GM12891 (cell line): ENCODE measurements around the gene TSKS.

Source experiments
- DNase-seq: peaks from one replicate; pipeline ENCODE4 v3.0.0; 2011; ENCODE audit warnings: low spot score; ENCODE audit not compliant: insufficient read length
- FAIRE-seq: peaks from 2 replicates; lab custom pipeline; 2011; peaks lifted over from hg19 to GRCh38; lab: Jason Lieb, UNC
- PAX5 ChIP-seq: IDR thresholded peaks from 2 replicates; pipeline ENCODE4 v1.6.1; 2011; ENCODE audit warnings: low read length, moderate library complexity, mild to moderate bottlenecking; ENCODE audit not compliant: insufficient read depth, severe bottlenecking
- POLR2A ChIP-seq: IDR thresholded peaks from 2 replicates; pipeline ENCODE4 v1.6.1; 2011; ENCODE audit warnings: low read depth, low read length, control low read depth
- POLR2AphosphoS5 ChIP-seq: IDR thresholded peaks from 2 replicates; pipeline ENCODE4 v1.6.1; 2011; ENCODE audit warnings: low read depth, low read length, control low read depth
- POU2F2 ChIP-seq: IDR thresholded peaks from 2 replicates; pipeline ENCODE4 v1.6.1; 2011; ENCODE audit warnings: low read depth, mild to moderate bottlenecking, control low read depth, low read length, moderate library complexity
- SPI1 ChIP-seq: IDR thresholded peaks from 2 replicates; pipeline ENCODE4 v1.6.1; 2011; ENCODE audit warnings: low read depth, low read length, control low read depth
- TAF1 ChIP-seq: IDR thresholded peaks from 2 replicates; pipeline ENCODE4 v1.6.1; 2011; ENCODE audit warnings: low read depth, low read length, control low read depth

The TSKS gene

GRCh38 chr19:49690079-49690655 lies 72.9 kb downstream of the TSKS start:
- TF ChIP-seq POLR2A (no peak), POLR2AphosphoS5 (no peak), TAF1 (no peak), SPI1 (no peak), PAX5 (no peak), POU2F2 (no peak)
- DNase-seq (no peak), FAIRE-seq (no peak)
